GM12878 (cell line): ENCODE data around the gene TMC4.

Experiments used
- CHD2 ChIP-seq: IDR thresholded peaks from 2 replicates; pipeline ENCODE4 v1.6.1; 2011; ENCODE audit warnings: low read depth, low read length, improper control_type of control experiment, borderline replicate concordance
- FOXM1 ChIP-seq: IDR thresholded peaks from 2 replicates; pipeline ENCODE4 v1.6.1; 2012; ENCODE audit warnings: low read depth, mild to moderate bottlenecking, inconsistent platforms, low read length, moderate library complexity
- GATAD2B ChIP-seq: fragments of 450-650 bp; conservative IDR thresholded peaks from 2 replicates; pipeline ENCODE4 v1.6.1; 2017; ENCODE audit warnings: low read depth, mild to moderate bottlenecking, moderate library complexity
- HDGF ChIP-seq: fragments of 450-650 bp; IDR thresholded peaks from 2 replicates; pipeline ENCODE4 v1.6.1; 2016; ENCODE audit warnings: antibody characterized with exemption
- LARP7 ChIP-seq: fragments of 450-650 bp; IDR thresholded peaks from 2 replicates; pipeline ENCODE4 v1.6.1; 2017; ENCODE audit warnings: mild to moderate bottlenecking
- NR2C1 ChIP-seq: fragments of 450-650 bp; IDR thresholded peaks from 2 replicates; pipeline ENCODE4 v1.6.1; 2017; ENCODE audit warnings: antibody characterized with exemption, mild to moderate bottlenecking, moderate library complexity
- POLR2A ChIP-seq: IDR thresholded peaks from 2 replicates; pipeline ENCODE4 v1.6.1; 2011; ENCODE audit warnings: low read depth, mild to moderate bottlenecking, low read length
- RAD21 ChIP-seq: IDR thresholded peaks from 2 replicates; pipeline ENCODE4 v1.6.1; 2011; ENCODE audit warnings: mild to moderate bottlenecking, low read depth, low read length, moderate library complexity; ENCODE audit not compliant: insufficient read depth
- SMC3 ChIP-seq: IDR thresholded peaks from 2 replicates; pipeline ENCODE4 v1.6.1; 2011; ENCODE audit warnings: low read length, improper control_type of control experiment, borderline replicate concordance
- SRF ChIP-seq, 2 experiments: IDR thresholded peaks; 2 replicates each; pipeline ENCODE4 v1.6.1; 2011; ENCODE audit warnings: low read depth in 2 of 2, low read length in 2 of 2, mild to moderate bottlenecking in 1 of 2, moderate library complexity in 1 of 2
- TF ChIP-seq, protein P1 (sequence below): IDR thresholded peaks from 2 replicates; pipeline ENCODE4 v1.6.1; 2012; ENCODE audit warnings: low read depth, low read length, improper control_type of control experiment
- TF ChIP-seq, protein P2 (sequence below), 3 experiments: IDR thresholded peaks in 2 of 3; conservative IDR thresholded peaks in 1 of 3; 2 replicates each; pipeline ENCODE4 v1.5.1; 2011; ENCODE audit warnings: low read depth in 3 of 3, low read length in 3 of 3, mild to moderate bottlenecking in 3 of 3, control low read depth in 2 of 3, moderate library complexity in 2 of 3, inconsistent platforms in 1 of 3, mixed read lengths in 1 of 3; ENCODE audit not compliant: control insufficient read depth in 2 of 3, insufficient read depth in 1 of 3; ENCODE audit errors: extremely low read depth in 1 of 3
- TF ChIP-seq, protein P3 (sequence below): IDR thresholded peaks from 2 replicates; pipeline ENCODE4 v1.6.1; 2011; ENCODE audit warnings: mild to moderate bottlenecking, low read depth, low read length, moderate library complexity; ENCODE audit not compliant: insufficient replicate concordance

DNA sequence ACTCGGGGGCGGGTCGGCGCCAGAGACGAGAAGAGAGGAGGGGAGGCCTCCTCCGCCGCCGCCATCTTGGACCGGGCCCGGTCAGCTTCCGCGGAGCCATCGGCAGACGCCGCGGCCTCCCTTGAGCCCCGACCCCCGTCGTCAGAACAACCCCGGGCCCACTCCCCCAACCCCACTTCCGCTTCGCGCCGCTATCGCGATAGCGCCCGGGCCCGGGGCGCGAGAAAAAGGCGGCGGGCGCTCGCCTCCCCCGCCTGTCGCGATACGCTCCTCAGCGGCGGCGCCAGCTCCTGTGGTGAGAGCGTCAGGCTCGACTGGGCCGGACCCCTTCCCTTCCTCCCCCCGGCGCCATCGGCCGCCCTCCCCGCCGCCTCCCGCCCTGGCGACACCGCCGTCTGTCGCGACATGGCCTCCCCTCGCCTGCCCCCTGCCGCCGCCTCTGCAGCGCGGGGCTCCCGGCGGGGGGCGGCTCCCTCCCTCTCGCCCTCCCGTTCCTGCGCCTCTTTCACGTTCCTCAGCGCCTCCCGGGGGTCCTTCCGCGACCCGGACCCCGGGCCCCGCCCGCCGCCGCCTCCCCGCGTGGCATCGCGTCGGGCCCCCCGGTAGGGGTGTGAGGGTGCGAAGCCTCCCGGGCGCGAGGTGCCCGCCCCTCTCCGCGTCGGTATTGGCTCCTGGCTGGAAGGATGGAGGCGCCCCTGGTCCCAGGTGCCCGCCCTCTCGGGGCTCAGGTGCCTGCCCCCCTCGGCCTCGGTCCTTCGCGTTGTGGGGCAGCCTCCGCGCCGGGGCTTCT, 35.1 kb downstream of the TMC4 start, which contains the start of gene CNOT3:
- TF ChIP-seq, protein P1, sequence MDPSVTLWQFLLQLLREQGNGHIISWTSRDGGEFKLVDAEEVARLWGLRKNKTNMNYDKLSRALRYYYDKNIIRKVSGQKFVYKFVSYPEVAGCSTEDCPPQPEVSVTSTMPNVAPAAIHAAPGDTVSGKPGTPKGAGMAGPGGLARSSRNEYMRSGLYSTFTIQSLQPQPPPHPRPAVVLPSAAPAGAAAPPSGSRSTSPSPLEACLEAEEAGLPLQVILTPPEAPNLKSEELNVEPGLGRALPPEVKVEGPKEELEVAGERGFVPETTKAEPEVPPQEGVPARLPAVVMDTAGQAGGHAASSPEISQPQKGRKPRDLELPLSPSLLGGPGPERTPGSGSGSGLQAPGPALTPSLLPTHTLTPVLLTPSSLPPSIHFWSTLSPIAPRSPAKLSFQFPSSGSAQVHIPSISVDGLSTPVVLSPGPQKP = no peak
- no peak for TF ChIP-seq RAD21
- TF ChIP-seq, protein P2, sequence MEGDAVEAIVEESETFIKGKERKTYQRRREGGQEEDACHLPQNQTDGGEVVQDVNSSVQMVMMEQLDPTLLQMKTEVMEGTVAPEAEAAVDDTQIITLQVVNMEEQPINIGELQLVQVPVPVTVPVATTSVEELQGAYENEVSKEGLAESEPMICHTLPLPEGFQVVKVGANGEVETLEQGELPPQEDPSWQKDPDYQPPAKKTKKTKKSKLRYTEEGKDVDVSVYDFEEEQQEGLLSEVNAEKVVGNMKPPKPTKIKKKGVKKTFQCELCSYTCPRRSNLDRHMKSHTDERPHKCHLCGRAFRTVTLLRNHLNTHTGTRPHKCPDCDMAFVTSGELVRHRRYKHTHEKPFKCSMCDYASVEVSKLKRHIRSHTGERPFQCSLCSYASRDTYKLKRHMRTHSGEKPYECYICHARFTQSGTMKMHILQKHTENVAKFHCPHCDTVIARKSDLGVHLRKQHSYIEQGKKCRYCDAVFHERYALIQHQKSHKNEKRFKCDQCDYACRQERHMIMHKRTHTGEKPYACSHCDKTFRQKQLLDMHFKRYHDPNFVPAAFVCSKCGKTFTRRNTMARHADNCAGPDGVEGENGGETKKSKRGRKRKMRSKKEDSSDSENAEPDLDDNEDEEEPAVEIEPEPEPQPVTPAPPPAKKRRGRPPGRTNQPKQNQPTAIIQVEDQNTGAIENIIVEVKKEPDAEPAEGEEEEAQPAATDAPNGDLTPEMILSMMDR (IDR thresholded peaks at IDR 0.05 in 2 of 3, conservative IDR thresholded peaks at IDR 0.05 in 1 of 3; ENCODE audit: control insufficient read depth in 2 of 3, extremely low read depth in 1 of 3, insufficient read depth in 1 of 3, low read depth in 3 of 3, low read length in 3 of 3) = no peak
- no peak for TF ChIP-seq FOXM1
- peak; percentile 88 for TF ChIP-seq GATAD2B
- TF ChIP-seq HDGF = no peak
- TF ChIP-seq, protein P3, sequence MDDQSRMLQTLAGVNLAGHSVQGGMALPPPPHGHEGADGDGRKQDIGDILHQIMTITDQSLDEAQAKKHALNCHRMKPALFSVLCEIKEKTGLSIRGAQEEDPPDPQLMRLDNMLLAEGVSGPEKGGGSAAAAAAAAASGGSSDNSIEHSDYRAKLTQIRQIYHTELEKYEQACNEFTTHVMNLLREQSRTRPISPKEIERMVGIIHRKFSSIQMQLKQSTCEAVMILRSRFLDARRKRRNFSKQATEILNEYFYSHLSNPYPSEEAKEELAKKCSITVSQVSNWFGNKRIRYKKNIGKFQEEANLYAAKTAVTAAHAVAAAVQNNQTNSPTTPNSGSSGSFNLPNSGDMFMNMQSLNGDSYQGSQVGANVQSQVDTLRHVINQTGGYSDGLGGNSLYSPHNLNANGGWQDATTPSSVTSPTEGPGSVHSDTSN = no peak
- TF ChIP-seq LARP7 = 0 out of 2 replicates have a peak, but pooled peaks have one; percentile 56
- no peak for TF ChIP-seq NR2C1
- TF ChIP-seq CHD2 = no peak
- TF ChIP-seq POLR2A = peak; percentile 91
- no peak for TF ChIP-seq SMC3
- 0 out of 4 replicates have a peak, but pooled peaks of 1 of the 2 experiments have one; percentile 1 for TF ChIP-seq SRF (IDR thresholded peaks at IDR 0.05; ENCODE audit: low read depth in 2 of 2, low read length in 2 of 2)
